H9 (cell line): ENCODE results near the gene SUPT3H. TPM values are rescaled to one million over a fixed set of nuclear protein-coding genes. Genes with fewer than 3 reads are reported as not detected.

Experiments used
- DNase-seq: peaks from one replicate; pipeline ENCODE4 v3.0.0-alpha.2; 2017
- H2AFZ ChIP-seq: one replicate; pipeline ENCODE4 v1.6.1; 2013; ENCODE audit warnings: mild to moderate bottlenecking, low read length, control low read depth, moderate library complexity
- H2AK5ac ChIP-seq: 2 replicates; pipeline ENCODE4 v1.6.1; 2013; ENCODE audit warnings: low read length, control low read depth, mixed read lengths; ENCODE audit not compliant: insufficient read length
- H2BK120ac ChIP-seq: one replicate; pipeline ENCODE4 v1.6.1; 2013; ENCODE audit warnings: low read depth, mild to moderate bottlenecking, low read length, control low read depth, inconsistent platforms; ENCODE audit not compliant: poor library complexity, severe bottlenecking
- H2BK12ac ChIP-seq: 2 replicates; pipeline ENCODE4 v1.6.1; 2013; ENCODE audit warnings: low read length, control low read depth, mixed read lengths, low read depth; ENCODE audit not compliant: insufficient read length
- H2BK15ac ChIP-seq: 2 replicates; pipeline ENCODE4 v1.6.1; 2013; ENCODE audit warnings: low read depth, low read length, control low read depth
- H2BK20ac ChIP-seq: one replicate; pipeline ENCODE4 v1.6.1; 2013; ENCODE audit warnings: low read depth, mild to moderate bottlenecking, low read length, control low read depth, inconsistent platforms; ENCODE audit not compliant: poor library complexity, severe bottlenecking
- H2BK5ac ChIP-seq: 2 replicates; pipeline ENCODE4 v1.6.1; 2013; ENCODE audit warnings: low read length, control low read depth, mixed read lengths; ENCODE audit not compliant: insufficient read length
- H3K14ac ChIP-seq: 2 replicates; pipeline ENCODE4 v1.6.1; 2013; ENCODE audit warnings: low read length, control low read depth; ENCODE audit not compliant: insufficient read depth
- H3K18ac ChIP-seq: 2 replicates; pipeline ENCODE4 v1.6.1; 2013; ENCODE audit warnings: low read depth, mild to moderate bottlenecking, mixed read lengths, low read length, control low read depth; ENCODE audit not compliant: insufficient read length
- H3K23ac ChIP-seq: 2 replicates; pipeline ENCODE4 v1.6.1; 2013; ENCODE audit warnings: low read length, control low read depth, mixed read lengths, low read depth; ENCODE audit not compliant: insufficient read length
- H3K23me2 ChIP-seq: 2 replicates; pipeline ENCODE4 v1.6.1; 2013; ENCODE audit warnings: low read depth, mild to moderate bottlenecking, mixed read lengths, low read length, control low read depth; ENCODE audit not compliant: insufficient read length, poor library complexity, severe bottlenecking
- H3K27ac ChIP-seq: 2 replicates; pipeline ENCODE4 v1.5.1; 2013; ENCODE audit warnings: low read length, control low read depth, mixed read lengths, low read depth; ENCODE audit not compliant: insufficient read length
- H3K27me3 ChIP-seq: 2 replicates; pipeline ENCODE4 v1.6.1; 2013; ENCODE audit warnings: low read length, control low read depth, inconsistent platforms; ENCODE audit not compliant: insufficient read depth
- H3K4ac ChIP-seq: 2 replicates; pipeline ENCODE4 v1.6.1; 2013; ENCODE audit warnings: low read depth, mild to moderate bottlenecking, control low read depth, inconsistent platforms, low read length, moderate library complexity
- H3K4me1 ChIP-seq: 2 replicates; pipeline ENCODE4 v1.6.1; 2013; ENCODE audit warnings: low read length, control low read depth, inconsistent platforms; ENCODE audit not compliant: insufficient read depth
- H3K4me2 ChIP-seq: 2 replicates; pipeline ENCODE4 v1.6.1; 2013; ENCODE audit warnings: low read length, control low read depth, mixed read lengths; ENCODE audit not compliant: insufficient read length, insufficient read depth
- H3K56ac ChIP-seq: 2 replicates; pipeline ENCODE4 v1.6.1; 2013; ENCODE audit warnings: low read depth, mild to moderate bottlenecking, mixed read lengths, low read length, control low read depth; ENCODE audit not compliant: insufficient read length
- H3K79me1 ChIP-seq: 2 replicates; pipeline ENCODE4 v1.6.1; 2013; ENCODE audit warnings: low read depth, mild to moderate bottlenecking, moderate library complexity, low read length, control low read depth, inconsistent platforms; ENCODE audit not compliant: insufficient read depth, poor library complexity, severe bottlenecking
- H3K79me2 ChIP-seq: 2 replicates; pipeline ENCODE4 v1.6.1; 2013; ENCODE audit warnings: low read length, control low read depth, inconsistent platforms; ENCODE audit not compliant: insufficient read depth
- H3K9ac ChIP-seq: 2 replicates; pipeline ENCODE4 v1.6.1; 2013; ENCODE audit warnings: low read length, control low read depth, mixed read lengths; ENCODE audit not compliant: insufficient read length; ENCODE audit errors: extremely low read depth
- H3K9me3 ChIP-seq: one replicate; pipeline ENCODE4 v1.6.1; 2013; ENCODE audit warnings: low read depth, low read length, inconsistent platforms; ENCODE audit not compliant: control insufficient read depth
- H3T11ph ChIP-seq: one replicate; pipeline ENCODE4 v1.6.1; 2013; ENCODE audit warnings: mild to moderate bottlenecking, low read length, control low read depth, inconsistent platforms
- H4K20me1 ChIP-seq: one replicate; pipeline ENCODE4 v1.6.1; 2013; ENCODE audit not compliant: control insufficient read depth, insufficient read length, insufficient read depth
- H4K5ac ChIP-seq: 2 replicates; pipeline ENCODE4 v1.6.1; 2013; ENCODE audit warnings: low read depth, mild to moderate bottlenecking, mixed read lengths, low read length, control low read depth; ENCODE audit not compliant: insufficient read length
- H4K8ac ChIP-seq: replicated peaks from 2 replicates; pipeline ENCODE4 v1.6.1; 2013; ENCODE audit warnings: low read length, control low read depth, mixed read lengths, low read depth; ENCODE audit not compliant: insufficient read length
- H4K91ac ChIP-seq: 2 replicates; pipeline ENCODE4 v1.6.1; 2013; ENCODE audit warnings: low read depth, mild to moderate bottlenecking, moderate library complexity, mixed read lengths, low read length, control low read depth; ENCODE audit not compliant: insufficient read length
- H3K27ac Mint-ChIP-seq, 3 experiments: 2 replicates in 2 of 3; 3 replicates in 1 of 3; pipeline ENCODE4 v1.8.0; 2020 to 2021; ENCODE audit warnings: mixed read lengths in 3 of 3, mild to moderate bottlenecking in 1 of 3, moderate library complexity in 1 of 3
- H3K27me3 Mint-ChIP-seq: 2 replicates; pipeline ENCODE4 v1.8.0; 2021; ENCODE audit warnings: low read depth, mild to moderate bottlenecking, moderate library complexity, mixed read lengths
- H3K36me3 Mint-ChIP-seq, 3 experiments: 2 replicates in 2 of 3; 3 replicates in 1 of 3; pipeline ENCODE4 v1.8.0; 2020 to 2021; ENCODE audit warnings: low read depth in 3 of 3, mixed read lengths in 3 of 3; ENCODE audit not compliant: insufficient read depth in 1 of 3
- H3K4me1 Mint-ChIP-seq, 2 experiments: 2 replicates each; pipeline ENCODE4 v1.8.0; 2020; ENCODE audit warnings: mixed read lengths in 2 of 2
- H3K4me3 Mint-ChIP-seq, 2 experiments: 2 replicates in 1 of 2; 3 replicates in 1 of 2; pipeline ENCODE4 v1.8.0; 2020 to 2021; ENCODE audit warnings: mild to moderate bottlenecking in 2 of 2, mixed read lengths in 2 of 2, moderate library complexity in 1 of 2
- H3K9me3 Mint-ChIP-seq, 2 experiments: 2 replicates in 1 of 2; 3 replicates in 1 of 2; pipeline ENCODE4 v1.8.0; 2020; ENCODE audit warnings: mild to moderate bottlenecking in 2 of 2, mixed read lengths in 2 of 2, moderate library complexity in 1 of 2
- total RNA-seq: library from RNA; stranded (reverse); gene quantifications from 2 replicates; pipeline ENCODE4 v1.2.1, GENCODE V29; 2021
- TF ChIP-seq, protein P1 (sequence below): fragments of 200-600 bp; sonication (generic); conservative IDR thresholded peaks from 3 replicates; pipeline ENCODE4 v1.8.0; 2021; ENCODE audit warnings: antibody characterized with exemption, mild to moderate bottlenecking

The SUPT3H gene
- total RNA-seq, 1 experiment from 2014 or later = 22.5 TPM

DNA sequence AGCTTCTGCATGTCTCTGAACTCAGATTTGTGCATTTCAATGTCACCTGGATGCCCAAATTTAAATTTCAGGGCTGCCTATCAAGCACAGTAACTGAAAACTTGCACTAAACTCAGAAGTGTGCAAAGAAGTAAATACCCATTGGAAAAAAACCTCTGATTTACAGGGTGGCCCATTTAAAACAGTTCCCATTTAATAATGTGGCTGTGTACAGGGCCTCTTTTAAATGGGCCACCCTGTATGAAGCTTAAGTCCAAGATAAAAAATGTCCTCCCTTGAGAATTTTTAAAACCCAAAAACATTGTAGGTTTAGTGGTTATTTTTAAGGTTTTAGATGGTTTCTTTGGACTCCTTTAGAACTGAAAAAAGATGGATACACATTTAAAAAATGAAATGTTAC is 251.7 kb downstream of the SUPT3H start:
- H3K27ac Mint-ChIP-seq = no peak overlapping the region
- H2BK5ac ChIP-seq = no peak overlapping the region
- H3K4me1 Mint-ChIP-seq = peaks cover 0 to 3% of the 10 kb centered on the region in 2 experiments; a peak in 1 of 4 replicates
- H4K8ac ChIP-seq = no peak overlapping the region
- no peak overlapping the region for H3K4me3 Mint-ChIP-seq
- H3K9me3 Mint-ChIP-seq = no peaks in the 10 kb centered on the region
- no peaks in the 10 kb centered on the region for H3K23me2 ChIP-seq
- no peak overlapping the region for H3K9ac ChIP-seq
- H3K27me3 Mint-ChIP-seq = no peaks in the 10 kb centered on the region
- H2BK120ac ChIP-seq = no peak overlapping the region
- no peak overlapping the region for H3K56ac ChIP-seq
- no peak overlapping the region for H4K5ac ChIP-seq
- H3K4me2 ChIP-seq = no peak overlapping the region
- H2BK20ac ChIP-seq = no peak overlapping the region
- H4K91ac ChIP-seq = no peak overlapping the region
- TF ChIP-seq, protein P1, sequence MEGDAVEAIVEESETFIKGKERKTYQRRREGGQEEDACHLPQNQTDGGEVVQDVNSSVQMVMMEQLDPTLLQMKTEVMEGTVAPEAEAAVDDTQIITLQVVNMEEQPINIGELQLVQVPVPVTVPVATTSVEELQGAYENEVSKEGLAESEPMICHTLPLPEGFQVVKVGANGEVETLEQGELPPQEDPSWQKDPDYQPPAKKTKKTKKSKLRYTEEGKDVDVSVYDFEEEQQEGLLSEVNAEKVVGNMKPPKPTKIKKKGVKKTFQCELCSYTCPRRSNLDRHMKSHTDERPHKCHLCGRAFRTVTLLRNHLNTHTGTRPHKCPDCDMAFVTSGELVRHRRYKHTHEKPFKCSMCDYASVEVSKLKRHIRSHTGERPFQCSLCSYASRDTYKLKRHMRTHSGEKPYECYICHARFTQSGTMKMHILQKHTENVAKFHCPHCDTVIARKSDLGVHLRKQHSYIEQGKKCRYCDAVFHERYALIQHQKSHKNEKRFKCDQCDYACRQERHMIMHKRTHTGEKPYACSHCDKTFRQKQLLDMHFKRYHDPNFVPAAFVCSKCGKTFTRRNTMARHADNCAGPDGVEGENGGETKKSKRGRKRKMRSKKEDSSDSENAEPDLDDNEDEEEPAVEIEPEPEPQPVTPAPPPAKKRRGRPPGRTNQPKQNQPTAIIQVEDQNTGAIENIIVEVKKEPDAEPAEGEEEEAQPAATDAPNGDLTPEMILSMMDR = no peak
- no peak overlapping the region for H3K4ac ChIP-seq
- no peak overlapping the region for H3T11ph ChIP-seq
- H2AFZ ChIP-seq = no peak overlapping the region
- no peaks in the 10 kb centered on the region for H3K79me1 ChIP-seq
- H2BK15ac ChIP-seq = no peak overlapping the region
- H3K27ac ChIP-seq = no peak overlapping the region
- H3K27me3 ChIP-seq = no peaks in the 10 kb centered on the region
- H3K9me3 ChIP-seq = no peaks in the 10 kb centered on the region
- no peak overlapping the region for H2AK5ac ChIP-seq
- H3K36me3 Mint-ChIP-seq = no peaks in the 10 kb centered on the region
- no peaks in the 10 kb centered on the region for H3K79me2 ChIP-seq
- H2BK12ac ChIP-seq = no peak overlapping the region
- DNase-seq = no peak
- H3K14ac ChIP-seq = no peak overlapping the region
- H3K18ac ChIP-seq = no peak overlapping the region
- H4K20me1 ChIP-seq = no peaks in the 10 kb centered on the region
- no peak overlapping the region for H3K23ac ChIP-seq
- no peaks in the 10 kb centered on the region for H3K4me1 ChIP-seq
